Neural cell (in vitro differentiated cells): ENCODE measurements around the gene VTI1B. TPM values are rescaled to one million over a fixed set of nuclear protein-coding genes. Genes with fewer than 3 reads are reported as not detected.
"Not testable (repeated sequence)": the region's sequence is repeated elsewhere in the genome, so short reads cannot be mapped to it uniquely, and the experiment has no call there.

Source experiments
- H2AFZ ChIP-seq: fragments of 200-600, 300-800 bp; sonication (generic), shearing (Covaris generic); 2 replicates; pipeline ENCODE4 v1.6.0; 2014; ENCODE audit warnings: low read depth, mild to moderate bottlenecking, antibody characterized with exemption, low read length, moderate library complexity
- H3F3A ChIP-seq: fragments of 200-600 bp; shearing (Covaris generic); 2 replicates; pipeline ENCODE4 v1.6.1; 2016; ENCODE audit warnings: mild to moderate bottlenecking, moderate library complexity, mixed read lengths, antibody characterized with exemption, low read length; ENCODE audit not compliant: insufficient read depth, poor library complexity, severe bottlenecking
- H3K27ac ChIP-seq: fragments of 200-600, 300-800 bp; sonication (generic), shearing (Covaris generic); 2 replicates; pipeline ENCODE4 v1.5.1; 2014; ENCODE audit warnings: mild to moderate bottlenecking, low read length, moderate library complexity
- H3K27me3 ChIP-seq: fragments of 300-800, 200-600 bp; sonication (generic), shearing (Covaris generic); 2 replicates; pipeline ENCODE4 v1.6.0; 2014; ENCODE audit warnings: mild to moderate bottlenecking, low read depth, low read length, moderate library complexity; ENCODE audit not compliant: insufficient read depth
- H3K36me3 ChIP-seq: fragments of 300-800, 200-600 bp; sonication (generic), shearing (Covaris generic); 2 replicates; pipeline ENCODE4 v1.5.1; 2014; ENCODE audit warnings: mild to moderate bottlenecking, antibody characterized with exemption, low read length, moderate library complexity; ENCODE audit not compliant: insufficient read depth
- H3K4me2 ChIP-seq: fragments of 300-800, 200-600 bp; sonication (generic), shearing (Covaris generic); 2 replicates; pipeline ENCODE4 v1.6.0; 2014; ENCODE audit warnings: mild to moderate bottlenecking, low read length
- H3K4me3 ChIP-seq: fragments of 300-800, 200-600 bp; sonication (generic), shearing (Covaris generic); 2 replicates; pipeline ENCODE4 v1.5.1; 2014; ENCODE audit warnings: mild to moderate bottlenecking, low read length, moderate library complexity
- H3K79me2 ChIP-seq: fragments of 200-600 bp; shearing (Covaris generic); replicated peaks from 2 replicates; pipeline ENCODE4 v1.6.0; 2014; ENCODE audit warnings: mild to moderate bottlenecking, low read length, moderate library complexity; ENCODE audit not compliant: insufficient read depth
- H3K9ac ChIP-seq: fragments of 300-800, 200-600 bp; sonication (generic), shearing (Covaris generic); 2 replicates; pipeline ENCODE4 v1.6.1; 2016; ENCODE audit warnings: mild to moderate bottlenecking, low read length, mixed read lengths
- H3K9me2 ChIP-seq: fragments of 200-600 bp; shearing (Covaris generic); 2 replicates; pipeline ENCODE4 v1.6.1; 2016; ENCODE audit warnings: mild to moderate bottlenecking, low read length, mixed read lengths; ENCODE audit not compliant: insufficient read depth
- H3K9me3 ChIP-seq: fragments of 200-600, 300-800 bp; sonication (generic), shearing (Covaris generic); 2 replicates; pipeline ENCODE4 v1.6.1; 2016; ENCODE audit warnings: mild to moderate bottlenecking, mixed run types, low read length, moderate library complexity, mixed read lengths
- H4K20me1 ChIP-seq: fragments of 200-600 bp; shearing (Covaris generic); 2 replicates; pipeline ENCODE4 v1.6.1; 2016; ENCODE audit warnings: mild to moderate bottlenecking, mixed run types; ENCODE audit not compliant: insufficient read depth
- EP300 ChIP-seq: fragments of 450-650 bp; conservative IDR thresholded peaks from 2 replicates; pipeline ENCODE4 v1.6.1; 2014; ENCODE audit warnings: antibody characterized with exemption, mild to moderate bottlenecking, moderate library complexity; ENCODE audit not compliant: poor library complexity, severe bottlenecking
- EZH2 ChIP-seq: fragments of 200-600, 300-800 bp; shearing (Covaris generic), sonication (generic); IDR thresholded peaks from 2 replicates; pipeline ENCODE4 v1.6.1; 2014; ENCODE audit warnings: antibody characterized with exemption, low read length, borderline replicate concordance, mild to moderate bottlenecking; ENCODE audit not compliant: insufficient read depth, poor library complexity, severe bottlenecking
- MXI1 ChIP-seq: fragments of 450-650 bp; conservative IDR thresholded peaks from 2 replicates; pipeline ENCODE4 v1.6.1; 2014; ENCODE audit warnings: antibody characterized with exemption, mild to moderate bottlenecking; ENCODE audit not compliant: poor library complexity, severe bottlenecking
- POLR2AphosphoS5 ChIP-seq: IDR thresholded peaks from 2 replicates; pipeline ENCODE4 v1.6.1; 2012
- RAD21 ChIP-seq: fragments of 450-650 bp; conservative IDR thresholded peaks from 2 replicates; pipeline ENCODE4 v1.6.1; 2014; ENCODE audit warnings: antibody characterized with exemption, mild to moderate bottlenecking, moderate library complexity
- SMC3 ChIP-seq: fragments of 450-650 bp; conservative IDR thresholded peaks from 2 replicates; pipeline ENCODE4 v1.6.1; 2014; ENCODE audit warnings: antibody characterized with exemption, mild to moderate bottlenecking, moderate library complexity; ENCODE audit not compliant: poor library complexity
- TAF1 ChIP-seq: IDR thresholded peaks from 2 replicates; pipeline ENCODE4 v1.6.1; 2012; ENCODE audit warnings: low read depth
- polyA plus RNA-seq: library from polyadenylated mRNA; depleted of rRNA; stranded (reverse); fragments of >200 nt; gene quantifications from 2 replicates; pipeline ENCODE4 v1.2.3, GENCODE V29; 2014
- TF ChIP-seq, protein P1 (sequence below): fragments of 450-650 bp; IDR thresholded peaks from 2 replicates; pipeline ENCODE4 v1.5.1; 2014; ENCODE audit warnings: antibody characterized with exemption, mild to moderate bottlenecking, moderate library complexity; ENCODE audit not compliant: poor library complexity, severe bottlenecking
- TF ChIP-seq, protein P2 (sequence below): IDR thresholded peaks from 2 replicates; pipeline ENCODE4 v1.6.1; 2012; ENCODE audit warnings: borderline replicate concordance

VTI1B gene
- polyA plus RNA-seq, 1 donor from 2014 or later, result 78.6 TPM

- no peaks in the 10 kb centered on the region for H3K36me3 ChIP-seq
- H3K4me3 ChIP-seq, result no peak overlapping the region
- H4K20me1 ChIP-seq, result no peaks in the 10 kb centered on the region
- H3K4me2 ChIP-seq, result no peak overlapping the region
- H3K27me3 ChIP-seq, result no peaks in the 10 kb centered on the region
- TF ChIP-seq SMC3 (no peak), RAD21 (no peak), EZH2 (no peak), MXI1 (no peak), POLR2AphosphoS5 (no peak), TAF1 (no peak), EP300 (no peak)
- TF ChIP-seq, protein P1, sequence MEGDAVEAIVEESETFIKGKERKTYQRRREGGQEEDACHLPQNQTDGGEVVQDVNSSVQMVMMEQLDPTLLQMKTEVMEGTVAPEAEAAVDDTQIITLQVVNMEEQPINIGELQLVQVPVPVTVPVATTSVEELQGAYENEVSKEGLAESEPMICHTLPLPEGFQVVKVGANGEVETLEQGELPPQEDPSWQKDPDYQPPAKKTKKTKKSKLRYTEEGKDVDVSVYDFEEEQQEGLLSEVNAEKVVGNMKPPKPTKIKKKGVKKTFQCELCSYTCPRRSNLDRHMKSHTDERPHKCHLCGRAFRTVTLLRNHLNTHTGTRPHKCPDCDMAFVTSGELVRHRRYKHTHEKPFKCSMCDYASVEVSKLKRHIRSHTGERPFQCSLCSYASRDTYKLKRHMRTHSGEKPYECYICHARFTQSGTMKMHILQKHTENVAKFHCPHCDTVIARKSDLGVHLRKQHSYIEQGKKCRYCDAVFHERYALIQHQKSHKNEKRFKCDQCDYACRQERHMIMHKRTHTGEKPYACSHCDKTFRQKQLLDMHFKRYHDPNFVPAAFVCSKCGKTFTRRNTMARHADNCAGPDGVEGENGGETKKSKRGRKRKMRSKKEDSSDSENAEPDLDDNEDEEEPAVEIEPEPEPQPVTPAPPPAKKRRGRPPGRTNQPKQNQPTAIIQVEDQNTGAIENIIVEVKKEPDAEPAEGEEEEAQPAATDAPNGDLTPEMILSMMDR, result no peak
- TF ChIP-seq, protein P2, sequence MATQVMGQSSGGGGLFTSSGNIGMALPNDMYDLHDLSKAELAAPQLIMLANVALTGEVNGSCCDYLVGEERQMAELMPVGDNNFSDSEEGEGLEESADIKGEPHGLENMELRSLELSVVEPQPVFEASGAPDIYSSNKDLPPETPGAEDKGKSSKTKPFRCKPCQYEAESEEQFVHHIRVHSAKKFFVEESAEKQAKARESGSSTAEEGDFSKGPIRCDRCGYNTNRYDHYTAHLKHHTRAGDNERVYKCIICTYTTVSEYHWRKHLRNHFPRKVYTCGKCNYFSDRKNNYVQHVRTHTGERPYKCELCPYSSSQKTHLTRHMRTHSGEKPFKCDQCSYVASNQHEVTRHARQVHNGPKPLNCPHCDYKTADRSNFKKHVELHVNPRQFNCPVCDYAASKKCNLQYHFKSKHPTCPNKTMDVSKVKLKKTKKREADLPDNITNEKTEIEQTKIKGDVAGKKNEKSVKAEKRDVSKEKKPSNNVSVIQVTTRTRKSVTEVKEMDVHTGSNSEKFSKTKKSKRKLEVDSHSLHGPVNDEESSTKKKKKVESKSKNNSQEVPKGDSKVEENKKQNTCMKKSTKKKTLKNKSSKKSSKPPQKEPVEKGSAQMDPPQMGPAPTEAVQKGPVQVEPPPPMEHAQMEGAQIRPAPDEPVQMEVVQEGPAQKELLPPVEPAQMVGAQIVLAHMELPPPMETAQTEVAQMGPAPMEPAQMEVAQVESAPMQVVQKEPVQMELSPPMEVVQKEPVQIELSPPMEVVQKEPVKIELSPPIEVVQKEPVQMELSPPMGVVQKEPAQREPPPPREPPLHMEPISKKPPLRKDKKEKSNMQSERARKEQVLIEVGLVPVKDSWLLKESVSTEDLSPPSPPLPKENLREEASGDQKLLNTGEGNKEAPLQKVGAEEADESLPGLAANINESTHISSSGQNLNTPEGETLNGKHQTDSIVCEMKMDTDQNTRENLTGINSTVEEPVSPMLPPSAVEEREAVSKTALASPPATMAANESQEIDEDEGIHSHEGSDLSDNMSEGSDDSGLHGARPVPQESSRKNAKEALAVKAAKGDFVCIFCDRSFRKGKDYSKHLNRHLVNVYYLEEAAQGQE, result no peak
- H2AFZ ChIP-seq, result no peak overlapping the region
- H3K9ac ChIP-seq, result no peak overlapping the region
- H3F3A ChIP-seq, result no peaks in the 10 kb centered on the region
- no peak overlapping the region for H3K27ac ChIP-seq
- no peaks in the 10 kb centered on the region for H3K9me2 ChIP-seq
- no peaks in the 10 kb centered on the region for H3K79me2 ChIP-seq
- no peaks in the 10 kb centered on the region for H3K9me3 ChIP-seq
These were observed 47.4 kb upstream of the VTI1B start for GRCh38 chr14:67721875-67722274.

DNA sequence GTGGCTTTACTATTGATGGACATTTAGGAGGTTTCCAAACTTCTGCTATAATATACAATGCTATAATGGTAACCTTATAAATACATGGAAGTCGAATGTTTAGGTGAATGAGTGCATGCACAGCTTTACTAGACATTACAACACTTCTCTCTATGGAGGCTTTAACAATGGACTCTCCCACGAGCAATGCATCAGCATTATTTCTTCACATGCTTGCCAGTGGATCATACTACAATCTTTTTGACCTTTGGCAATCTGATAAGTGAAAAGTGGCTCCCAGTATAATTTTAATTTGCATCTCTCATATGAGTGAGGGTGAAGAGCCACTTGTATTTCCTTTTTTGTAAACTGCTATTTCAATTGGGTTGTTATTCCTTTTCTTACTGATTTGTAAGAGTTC, 45.4 kb upstream of the VTI1B start:
- no peaks in the 10 kb centered on the region for H3K79me2 ChIP-seq
- H3K4me2 ChIP-seq, result no peak overlapping the region
- H3K9me2 ChIP-seq, result no peaks in the 10 kb centered on the region
- H2AFZ ChIP-seq, result no peak overlapping the region
- no peaks in the 10 kb centered on the region for H3K27me3 ChIP-seq
- H3K27ac ChIP-seq, result no peak overlapping the region
- H3K4me3 ChIP-seq, result no peak overlapping the region
- H3F3A ChIP-seq, result no peaks in the 10 kb centered on the region
- H3K36me3 ChIP-seq, result no peaks in the 10 kb centered on the region
- no peaks in the 10 kb centered on the region for H4K20me1 ChIP-seq
- TF ChIP-seq EP300 (no peak), RAD21 (no peak), MXI1 (no peak), EZH2 (no peak), POLR2AphosphoS5 (no peak), SMC3 (no peak), TAF1 (no peak)
- TF ChIP-seq, protein P1, result no peak
- TF ChIP-seq, protein P2, result no peak
- H3K9me3 ChIP-seq, result no peaks in the 10 kb centered on the region
- no peak overlapping the region for H3K9ac ChIP-seq

DNA sequence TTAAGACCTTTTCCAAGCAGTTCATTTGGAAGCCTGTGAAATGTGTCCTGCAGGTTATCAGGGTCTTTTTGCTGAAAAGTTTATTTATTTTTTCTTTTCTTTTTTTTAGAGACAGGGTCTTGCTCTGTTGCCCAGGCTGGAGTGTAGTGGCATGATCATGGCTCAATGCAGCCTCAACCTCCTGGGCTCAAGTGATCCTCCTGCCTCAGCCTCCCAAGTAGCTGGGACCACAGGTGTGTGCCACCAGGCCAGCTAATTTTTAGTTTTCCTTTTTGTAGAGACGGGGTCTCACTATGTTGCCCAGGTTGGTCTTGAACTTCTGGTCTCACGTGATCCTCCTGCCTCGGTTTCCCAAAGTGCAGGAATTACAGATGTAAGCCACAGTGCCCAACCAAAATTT, 45.0 kb upstream of the VTI1B start:
- H3K27me3 ChIP-seq, H3K9me2 ChIP-seq, H3K36me3 ChIP-seq, H3K79me2 ChIP-seq, H3K27ac ChIP-seq, H4K20me1 ChIP-seq, H3K9ac ChIP-seq, H3K4me2 ChIP-seq, H2AFZ ChIP-seq, H3K9me3 ChIP-seq, H3K4me3 ChIP-seq, H3F3A ChIP-seq: not testable (repeated sequence)
